ENCODE results near the gene OSTN.
"Not testable (repeated sequence)": the region's sequence is repeated elsewhere in the genome, so short reads cannot be mapped to it uniquely, and the experiment has no call there.

OSTN gene

GRCh38 chr3:191198932-191199331 lies at the start of gene OSTN:
Gene OSTN, plus strand, starts transcription at chr3:191199241. Its CDS starts 13,292 bp downstream, at chr3:191212533.
- no peak for FAIRE-seq

- no peak for FAIRE-seq
Measured at GRCh38 chr3:191151653-191152052, 47.4 kb upstream of the OSTN start.

- FAIRE-seq, result no peak
Measured at GRCh38 chr3:191154827-191155226, 44.2 kb upstream of the OSTN start.

- no peak for FAIRE-seq
Measured at GRCh38 chr3:191158247-191158646, 40.8 kb upstream of the OSTN start.

- FAIRE-seq, result no peak
Measured at GRCh38 chr3:191158815-191159214, 40.2 kb upstream of the OSTN start.

- FAIRE-seq, result no peak
Measured at GRCh38 chr3:191165802-191166201, 33.2 kb upstream of the OSTN start.

GRCh38 chr3:191166368-191166767 lies 32.7 kb upstream of the OSTN start:
- FAIRE-seq, result peak; percentile 23

GRCh38 chr3:191169566-191169965 lies 29.5 kb upstream of the OSTN start:
- FAIRE-seq, result no peak

- FAIRE-seq, result no peak
Measured at GRCh38 chr3:191170097-191170496, 28.9 kb upstream of the OSTN start.

GRCh38 chr3:191175102-191175501 lies 23.9 kb upstream of the OSTN start:
- no peak for FAIRE-seq

GRCh38 chr3:191176038-191176785 lies 22.8 kb upstream of the OSTN start:
- no peak for FAIRE-seq

- FAIRE-seq, result not testable (repeated sequence)
Measured at GRCh38 chr3:191185382-191185781, 13.7 kb upstream of the OSTN start.

- FAIRE-seq, result not testable (repeated sequence)
Measured at GRCh38 chr3:191188246-191188645, 10.8 kb upstream of the OSTN start.

GRCh38 chr3:191192270-191192669 lies 6.8 kb upstream of the OSTN start:
- FAIRE-seq, result not testable (repeated sequence)

GRCh38 chr3:191192941-191193340 lies 6.1 kb upstream of the OSTN start:
- peak; percentile 79 for FAIRE-seq

- FAIRE-seq, result no peak
Measured at GRCh38 chr3:191197761-191198306, 1.2 kb upstream of the OSTN start.

- no peak for FAIRE-seq
Measured at GRCh38 chr3:191198480-191198879, 561 bp upstream of the OSTN start.

- FAIRE-seq, result no peak
Measured at GRCh38 chr3:191210032-191210431, 11.0 kb downstream of the OSTN start.

- no peak for FAIRE-seq
Measured at GRCh38 chr3:191216510-191216909, 17.5 kb downstream of the OSTN start.

GRCh38 chr3:191217301-191217700 lies 18.3 kb downstream of the OSTN start:
- no peak for FAIRE-seq

GRCh38 chr3:191220908-191221307 lies 21.9 kb downstream of the OSTN start:
- no peak for FAIRE-seq

- FAIRE-seq, result no peak
Measured at GRCh38 chr3:191221638-191222037, 22.6 kb downstream of the OSTN start.

- peak; percentile 11 for FAIRE-seq
Measured at GRCh38 chr3:191227541-191227940, 28.5 kb downstream of the OSTN start.

GRCh38 chr3:191234216-191234615 lies 35.2 kb downstream of the OSTN start:
- FAIRE-seq, result no peak

Data from G401.6 (cell line).